Type B pancreatic cell (in vitro differentiated cells): ENCODE measurements around the gene ARHGEF12. TPM values are rescaled to one million over a fixed set of nuclear protein-coding genes. Genes with fewer than 3 reads are reported as not detected.

Experiments used
- DNase-seq: peaks from one replicate; pipeline ENCODE4 v3.0.0; 2021; ENCODE audit warnings: mixed read lengths; ENCODE audit not compliant: unreplicated experiment; ENCODE audit errors: extremely low spot score
- H3K27ac Mint-ChIP-seq: 2 replicates; pipeline ENCODE4 v1.8.0; 2021; ENCODE audit warnings: mild to moderate bottlenecking, mixed read lengths
- H3K27me3 Mint-ChIP-seq: 2 replicates; pipeline ENCODE4 v1.8.0; 2021; ENCODE audit warnings: mixed read lengths
- H3K36me3 Mint-ChIP-seq: 2 replicates; pipeline ENCODE4 v1.8.0; 2021; ENCODE audit warnings: mixed read lengths
- H3K4me1 Mint-ChIP-seq: one replicate; pipeline ENCODE4 v1.8.0; 2021; ENCODE audit warnings: mixed read lengths; ENCODE audit not compliant: unreplicated experiment
- H3K4me3 Mint-ChIP-seq: 2 replicates; pipeline ENCODE4 v1.8.0; 2021; ENCODE audit warnings: mild to moderate bottlenecking, mixed read lengths
- H3K9me3 Mint-ChIP-seq: 2 replicates; pipeline ENCODE4 v1.8.0; 2021; ENCODE audit warnings: mixed read lengths
- total RNA-seq: library from RNA; stranded (reverse); gene quantifications from 2 replicates; pipeline ENCODE4 v1.2.1, GENCODE V29; 2021; ENCODE audit warnings: low replicate concordance
- TF ChIP-seq, protein P1 (sequence below): fragments of 200-600 bp; sonication (generic); conservative IDR thresholded peaks from 2 replicates; pipeline ENCODE4 v1.5.0; 2021; ENCODE audit warnings: antibody characterized with exemption, mild to moderate bottlenecking

Gene ARHGEF12
- total RNA-seq, 1 donor from 2014 or later, result 73.8 TPM

GRCh38 chr11:120536797-120537169 lies 200.6 kb downstream of the ARHGEF12 start:
- Mint-ChIP-seq H3K27ac (no peak overlapping the region), H3K36me3 (no peaks in the 10 kb centered on the region), H3K4me1 (peaks cover 19% of the 10 kb centered on the region), H3K9me3 (no peaks in the 10 kb centered on the region), H3K4me3 (no peak overlapping the region), H3K27me3 (peaks cover 36% of the 10 kb centered on the region)
- DNase-seq, result no peak
- TF ChIP-seq, protein P1, sequence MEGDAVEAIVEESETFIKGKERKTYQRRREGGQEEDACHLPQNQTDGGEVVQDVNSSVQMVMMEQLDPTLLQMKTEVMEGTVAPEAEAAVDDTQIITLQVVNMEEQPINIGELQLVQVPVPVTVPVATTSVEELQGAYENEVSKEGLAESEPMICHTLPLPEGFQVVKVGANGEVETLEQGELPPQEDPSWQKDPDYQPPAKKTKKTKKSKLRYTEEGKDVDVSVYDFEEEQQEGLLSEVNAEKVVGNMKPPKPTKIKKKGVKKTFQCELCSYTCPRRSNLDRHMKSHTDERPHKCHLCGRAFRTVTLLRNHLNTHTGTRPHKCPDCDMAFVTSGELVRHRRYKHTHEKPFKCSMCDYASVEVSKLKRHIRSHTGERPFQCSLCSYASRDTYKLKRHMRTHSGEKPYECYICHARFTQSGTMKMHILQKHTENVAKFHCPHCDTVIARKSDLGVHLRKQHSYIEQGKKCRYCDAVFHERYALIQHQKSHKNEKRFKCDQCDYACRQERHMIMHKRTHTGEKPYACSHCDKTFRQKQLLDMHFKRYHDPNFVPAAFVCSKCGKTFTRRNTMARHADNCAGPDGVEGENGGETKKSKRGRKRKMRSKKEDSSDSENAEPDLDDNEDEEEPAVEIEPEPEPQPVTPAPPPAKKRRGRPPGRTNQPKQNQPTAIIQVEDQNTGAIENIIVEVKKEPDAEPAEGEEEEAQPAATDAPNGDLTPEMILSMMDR, result no peak

- Mint-ChIP-seq H3K9me3 (no peaks in the 10 kb centered on the region), H3K36me3 (no peaks in the 10 kb centered on the region), H3K27ac (no peak overlapping the region), H3K4me1 (peaks cover 13% of the 10 kb centered on the region), H3K27me3 (peaks cover 28% of the 10 kb centered on the region), H3K4me3 (no peak overlapping the region)
- DNase-seq, result no peak
- TF ChIP-seq, protein P1, result no peak
Observed at GRCh38 chr11:120537996-120538395, 201.8 kb downstream of the ARHGEF12 start.

DNA sequence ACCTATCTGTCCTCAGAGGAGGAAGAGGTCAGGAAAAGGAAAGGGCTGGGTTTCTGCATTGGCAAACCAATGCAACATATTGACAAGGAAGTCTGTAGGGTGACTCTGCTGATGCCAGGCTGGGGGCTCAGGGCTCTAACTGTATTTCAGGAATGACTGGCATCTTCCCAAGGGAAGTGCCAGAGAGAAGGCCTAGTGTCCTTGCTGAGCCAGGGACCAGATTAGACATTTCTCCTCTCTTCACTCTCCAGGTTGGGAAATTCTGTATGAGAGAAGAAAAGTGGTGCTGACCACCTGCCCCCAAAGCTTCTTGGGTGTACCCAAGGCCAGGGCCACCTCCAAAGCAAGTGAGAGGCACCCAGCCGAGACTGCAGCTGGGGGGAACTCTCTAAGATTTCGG lies 202.5 kb downstream of the ARHGEF12 start:
- H3K4me1 Mint-ChIP-seq, result peaks cover 13% of the 10 kb centered on the region
- no peak overlapping the region for H3K27ac Mint-ChIP-seq
- no peaks in the 10 kb centered on the region for H3K9me3 Mint-ChIP-seq
- no peak overlapping the region for H3K4me3 Mint-ChIP-seq
- DNase-seq, result no peak
- TF ChIP-seq, protein P1, result no peak
- peaks cover 28% of the 10 kb centered on the region for H3K27me3 Mint-ChIP-seq
- no peaks in the 10 kb centered on the region for H3K36me3 Mint-ChIP-seq

Other genes with a start within 250 kb of the ARHGEF12 start
- gene TRIM29, start 198.3 kb upstream of the ARHGEF12 start, total RNA-seq, result 56.7 and 207 TPM in 2 replicates
- gene OAF, start 125.4 kb upstream of the ARHGEF12 start, total RNA-seq, result 17.1 and 67.5 TPM in 2 replicates
- gene POU2F3, start 96.3 kb upstream of the ARHGEF12 start, total RNA-seq, result 1.4 and 4.3 TPM in 2 replicates
- 3.3 and 11.6 TPM in 2 replicates for gene TLCD5, start 11.1 kb upstream of the ARHGEF12 start, total RNA-seq
- 0.17 and 0.72 TPM in 2 replicates for gene GRIK4, start 175.3 kb downstream of the ARHGEF12 start, total RNA-seq